H1 (cell line): ENCODE results near the gene TMEM25. TPM values are rescaled to one million over a fixed set of nuclear protein-coding genes. Genes with fewer than 3 reads are reported as not detected.

Experiments
- ASH2L ChIP-seq: fragments of 200-600, 300-600 bp; sonication (generic); IDR thresholded peaks from one replicate; pipeline ENCODE4 v1.7.1; 2017; ENCODE audit warnings: low read length
- BACH1 ChIP-seq: IDR thresholded peaks from 2 replicates; pipeline ENCODE4 v1.6.1; 2012; ENCODE audit warnings: low read length, improper control_type of control experiment
- CBX5 ChIP-seq: fragments of 300-800, 300-1000 bp; sonication (generic); IDR thresholded peaks from 2 replicates; pipeline ENCODE4 v1.7.1; 2016; ENCODE audit warnings: antibody characterized with exemption, low read length, low read depth
- CEBPB ChIP-seq: IDR thresholded peaks from 2 replicates; pipeline ENCODE4 v1.6.1; 2012; ENCODE audit warnings: low read depth, low read length
- CHD1 ChIP-seq: IDR thresholded peaks from 2 replicates; pipeline ENCODE4 v1.6.1; 2012; ENCODE audit warnings: low read depth, low read length, improper control_type of control experiment
- EP300 ChIP-seq, 2 experiments: IDR thresholded peaks; 1 replicate in 1 of 2; 2 replicates in 1 of 2; pipeline ENCODE4 v1.6.1; 2011 to 2012; ENCODE audit warnings: low read depth in 2 of 2, low read length in 2 of 2, mild to moderate bottlenecking in 2 of 2, borderline replicate concordance in 1 of 2, inconsistent platforms in 1 of 2, moderate library complexity in 1 of 2
- GTF2F1 ChIP-seq: IDR thresholded peaks from 2 replicates; pipeline ENCODE4 v1.6.1; 2012; ENCODE audit warnings: low read depth, low read length, improper control_type of control experiment, borderline replicate concordance
- HDAC6 ChIP-seq: IDR thresholded peaks from one replicate; pipeline ENCODE4 v1.7.1; 2012; ENCODE audit warnings: low read depth, mild to moderate bottlenecking, inconsistent platforms, low read length, moderate library complexity
- JUN ChIP-seq: IDR thresholded peaks from 2 replicates; pipeline ENCODE4 v1.6.1; 2011; ENCODE audit warnings: low read depth, mild to moderate bottlenecking, improper control_type of control experiment, low read length
- KDM4A ChIP-seq: IDR thresholded peaks from one replicate; pipeline ENCODE4 v1.7.1; 2012; ENCODE audit warnings: low read depth, mild to moderate bottlenecking, moderate library complexity, low read length, inconsistent platforms; ENCODE audit not compliant: severe bottlenecking
- KDM5A ChIP-seq: fragments of 200-600 bp; IDR thresholded peaks from 2 replicates; pipeline ENCODE4 v1.7.1; 2012; ENCODE audit warnings: mild to moderate bottlenecking, low read length, inconsistent platforms, mixed read lengths
- NANOG ChIP-seq: IDR thresholded peaks from 2 replicates; pipeline ENCODE4 v1.6.1; 2011; ENCODE audit warnings: low read length, low read depth, mild to moderate bottlenecking, inconsistent platforms; ENCODE audit not compliant: insufficient read depth, poor library complexity, severe bottlenecking
- POLR2A ChIP-seq, 2 experiments: IDR thresholded peaks; 1 replicate in 1 of 2; 2 replicates in 1 of 2; pipeline ENCODE4 v1.6.1; 2011; ENCODE audit warnings: low read depth in 2 of 2, low read length in 2 of 2, mild to moderate bottlenecking in 2 of 2; ENCODE audit errors: control extremely low read depth in 1 of 2
- POU5F1 ChIP-seq: IDR thresholded peaks from 2 replicates; pipeline ENCODE4 v1.6.1; 2011; ENCODE audit warnings: low read depth, mild to moderate bottlenecking, low read length, moderate library complexity
- RNF2 ChIP-seq: fragments of 200-900, 300-1000 bp; sonication (generic); IDR thresholded peaks from 2 replicates; pipeline ENCODE4 v1.7.1; 2016; ENCODE audit warnings: borderline replicate concordance, low read depth, mild to moderate bottlenecking, antibody characterized with exemption, low read length; ENCODE audit not compliant: poor library complexity, severe bottlenecking; ENCODE audit errors: missing control alignments
- RXRA ChIP-seq: IDR thresholded peaks from 2 replicates; pipeline ENCODE4 v1.6.1; 2011; ENCODE audit warnings: low read depth, mild to moderate bottlenecking, low read length, moderate library complexity; ENCODE audit not compliant: insufficient read depth
- SIN3A ChIP-seq, 2 experiments: IDR thresholded peaks in 1 of 2; conservative IDR thresholded peaks in 1 of 2; 2 replicates each; pipeline ENCODE4 v1.6.1; 2011 to 2012; ENCODE audit warnings: low read length in 2 of 2, improper control_type of control experiment in 1 of 2, low read depth in 1 of 2, mild to moderate bottlenecking in 1 of 2
- SIRT6 ChIP-seq: IDR thresholded peaks from one replicate; pipeline ENCODE4 v1.7.1; 2012; ENCODE audit warnings: low read length, inconsistent platforms
- SIX5 ChIP-seq: IDR thresholded peaks from 2 replicates; pipeline ENCODE4 v1.6.1; 2011; ENCODE audit warnings: mild to moderate bottlenecking, low read depth, low read length
- SP4 ChIP-seq: IDR thresholded peaks from 2 replicates; pipeline ENCODE4 v1.6.1; 2012; ENCODE audit warnings: low read length, inconsistent platforms
- SRF ChIP-seq: IDR thresholded peaks from 2 replicates; pipeline ENCODE4 v1.6.1; 2011; ENCODE audit warnings: mild to moderate bottlenecking, low read depth, low read length, moderate library complexity
- TAF1 ChIP-seq: IDR thresholded peaks from 2 replicates; pipeline ENCODE4 v1.6.1; 2011; ENCODE audit warnings: mild to moderate bottlenecking, low read depth, low read length
- TAF7 ChIP-seq: optimal IDR thresholded peaks from 2 replicates; pipeline ENCODE3; 2011; ENCODE audit warnings: low read depth, mild to moderate bottlenecking, inconsistent platforms, low read length, moderate library complexity, borderline replicate concordance
- TBP ChIP-seq: IDR thresholded peaks from 2 replicates; pipeline ENCODE4 v1.6.1; 2011; ENCODE audit warnings: low read depth, low read length, improper control_type of control experiment
- TEAD4 ChIP-seq: IDR thresholded peaks from 2 replicates; pipeline ENCODE4 v1.6.1; 2012; ENCODE audit warnings: low read depth, low read length, inconsistent platforms, mixed read lengths
- polyA plus RNA-seq, 7 experiments: library from polyadenylated mRNA; depleted of rRNA in 3 of 7; stranded (reverse) in 5 of 7; unstranded in 2 of 7; fragments of >200 nt in 5 of 7; fragments of 200-250 nt in 2 of 7; gene quantifications; 1 replicate in 5 of 7; 2 replicates in 1 of 7; 4 replicates in 1 of 7; pipeline versions ENCODE4 v1.2.1 to v1.2.3, GENCODE V29; 2011 to 2013; ENCODE audit warnings: missing spikeins in 2 of 7, mixed read lengths in 2 of 7
- total RNA-seq: library from RNA; stranded (reverse); fragmentation: NEBNext Ultra II Directional; extraction: Animal tissue kit (Norgen Biotek cat#: 25700); gene quantifications from 2 replicates; pipeline ENCODE4 v1.2.1, GENCODE V29; 2021

The TMEM25 gene
- total and polyA plus RNA-seq, 2 of the 8 experiments (the other 6 are each of a cell fraction or from before 2014, with no cell fraction given): 18.3 to 26.8 TPM

DNA sequence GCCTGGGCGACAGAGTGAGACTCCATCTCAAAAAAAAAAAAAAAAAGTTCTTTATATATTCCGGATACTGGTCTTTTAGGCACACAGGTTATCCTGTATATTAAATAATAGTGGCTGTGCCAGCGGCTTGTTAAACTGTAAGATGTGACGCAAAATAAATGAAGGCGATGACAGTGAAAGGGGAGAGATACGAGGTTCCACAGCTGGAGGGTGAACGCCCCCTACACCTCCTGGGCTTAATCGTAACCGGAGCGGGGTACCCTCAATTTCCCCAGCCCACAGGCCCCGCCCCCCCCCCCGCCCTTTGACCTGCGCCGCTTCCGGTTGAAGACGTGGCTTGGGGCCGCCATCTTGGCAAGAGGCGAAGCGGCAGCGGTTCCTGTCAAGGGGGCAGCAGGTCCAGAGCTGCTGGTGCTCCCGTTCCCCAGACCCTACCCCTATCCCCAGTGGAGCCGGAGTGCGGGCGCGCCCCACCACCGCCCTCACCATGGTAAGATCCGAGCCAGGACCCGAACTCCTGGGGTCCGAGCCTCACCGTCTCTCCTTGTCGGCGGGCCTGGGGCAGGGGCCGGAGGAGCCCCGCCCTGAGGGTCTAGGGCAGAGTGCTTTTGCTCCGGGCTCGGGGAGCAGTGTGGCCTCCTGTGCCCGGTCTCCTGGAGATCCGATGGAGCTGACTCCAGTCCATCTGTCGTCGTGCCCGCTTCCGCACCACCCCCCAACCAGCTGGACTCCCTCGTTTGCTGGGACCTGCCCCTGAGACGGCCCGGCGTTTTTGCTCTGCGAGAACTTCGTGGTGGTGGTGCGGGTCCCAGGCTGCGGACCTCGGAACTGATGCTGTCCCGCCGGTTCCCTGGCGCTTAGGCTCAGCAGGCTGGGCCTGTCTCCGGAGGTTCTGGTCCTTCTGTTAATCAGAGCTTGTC lies 41.3 kb downstream of the TMEM25 start, which contains the start of gene ARCN1 (continued):
- TF ChIP-seq SRF: no peak
- TF ChIP-seq TAF1: no peak; the same call in 1 of the 2 replicates
- TF ChIP-seq RNF2: no peak
- TF ChIP-seq POU5F1: no peak
- no peak for TF ChIP-seq EP300 (IDR thresholded peaks at IDR 0.05; ENCODE audit: borderline replicate concordance in 1 of 2, low read depth in 2 of 2, low read length in 2 of 2)
- TF ChIP-seq TAF7: no peak
- peak; percentile 48; the same call in 1 of the 2 replicates for TF ChIP-seq TBP
- TF ChIP-seq KDM4A: peak; percentile 69
- TF ChIP-seq POLR2A (IDR thresholded peaks at IDR 0.05; ENCODE audit: control extremely low read depth in 1 of 2, low read depth in 2 of 2, low read length in 2 of 2): peak; percentile 49 to 85
- no peak for TF ChIP-seq CBX5
- TF ChIP-seq ASH2L: peak; percentile 89
- TF ChIP-seq SIRT6: no peak
- no peak for TF ChIP-seq KDM5A
- TF ChIP-seq SP4: no peak
- no peak for TF ChIP-seq TEAD4
- TF ChIP-seq SIN3A (conservative IDR thresholded peaks at IDR 0.05 in 1 of 2, IDR thresholded peaks at IDR 0.05 in 1 of 2; ENCODE audit: low read depth in 1 of 2, low read length in 2 of 2): peak in 1 of 2 experiments; percentile 91; a peak in 3 of 4 replicates
- TF ChIP-seq GTF2F1: no peak
- TF ChIP-seq BACH1: no peak
- TF ChIP-seq NANOG: no peak
- no peak for TF ChIP-seq RXRA
- no peak for TF ChIP-seq SIX5
- TF ChIP-seq JUN: no peak
- no peak for TF ChIP-seq CHD1
- TF ChIP-seq HDAC6: no peak
- no peak for TF ChIP-seq CEBPB
